ENCODE results near the gene CCDC110. TPM values are rescaled to one million over a fixed set of nuclear protein-coding genes. Genes with fewer than 3 reads are reported as not detected.

CCDC110 gene
- total and polyA plus RNA-seq, 2 of the 13 experiments (the other 11 are each of a cell fraction or from before 2014, with no cell fraction given): not detected

GRCh38 chr4:185425647-185426352 lies 45.7 kb downstream of the CCDC110 start, which contains the start of gene UFSP2 (continued):
- TF ChIP-seq AHDC1 (CRISPR knock-in tag; IDR thresholded peaks at IDR 0.05; ENCODE audit: borderline replicate concordance) (peak; percentile 21; the same call in 1 of the 2 replicates), ZFP1 (CRISPR knock-in tag; IDR thresholded peaks at IDR 0.05) (no peak), ZNF784 (CRISPR knock-in tag; IDR thresholded peaks at IDR 0.05; ENCODE audit: borderline replicate concordance) (peak; percentile 45), JARID2 (CRISPR knock-in tag; IDR thresholded peaks at IDR 0.05; ENCODE audit: insufficient replicate concordance) (no peak), NFAT5 (CRISPR knock-in tag; IDR thresholded peaks at IDR 0.05) (no peak), MXD3 (CRISPR knock-in tag; IDR thresholded peaks at IDR 0.05) (no peak), REST (IDR thresholded peaks at IDR 0.05; ENCODE audit: borderline replicate concordance in 1 of 2, low read depth in 1 of 2, low read length in 2 of 2) (no peak), CENPBD1 (CRISPR knock-in tag; IDR thresholded peaks at IDR 0.05; ENCODE audit: borderline replicate concordance, low read depth) (no peak), EED (CRISPR knock-in tag; IDR thresholded peaks at IDR 0.05) (peak; percentile 73)
